Osteocyte (in vitro differentiated cells): Measurements from ENCODE around the gene BTF3L4. TPM values are rescaled to one million over a fixed set of nuclear protein-coding genes. Genes with fewer than 3 reads are reported as not detected.

Experiments used
- DNase-seq: peaks from one replicate; pipeline ENCODE4 v3.0.0; 2021; ENCODE audit warnings: mixed read lengths; ENCODE audit not compliant: unreplicated experiment; ENCODE audit errors: extremely low spot score
- H3K27ac Mint-ChIP-seq: one replicate; pipeline ENCODE4 v1.8.0; 2021; ENCODE audit warnings: mild to moderate bottlenecking, mixed read lengths; ENCODE audit not compliant: unreplicated experiment
- H3K27me3 Mint-ChIP-seq: one replicate; pipeline ENCODE4 v1.8.0; 2021; ENCODE audit warnings: mixed read lengths; ENCODE audit not compliant: unreplicated experiment
- H3K36me3 Mint-ChIP-seq: one replicate; pipeline ENCODE4 v1.8.0; 2021; ENCODE audit warnings: mixed read lengths; ENCODE audit not compliant: unreplicated experiment
- H3K4me1 Mint-ChIP-seq: one replicate; pipeline ENCODE4 v1.8.0; 2021; ENCODE audit warnings: mixed read lengths; ENCODE audit not compliant: unreplicated experiment
- H3K4me3 Mint-ChIP-seq: one replicate; pipeline ENCODE4 v1.8.0; 2021; ENCODE audit warnings: mild to moderate bottlenecking, moderate library complexity, mixed read lengths; ENCODE audit not compliant: unreplicated experiment
- H3K9me3 Mint-ChIP-seq: one replicate; pipeline ENCODE4 v1.8.0; 2021; ENCODE audit warnings: mixed read lengths; ENCODE audit not compliant: unreplicated experiment
- CTCF ChIP-seq: fragments of 200-600 bp; sonication (generic); IDR thresholded peaks from 2 replicates; pipeline ENCODE4 v1.5.0; 2021; ENCODE audit warnings: antibody characterized with exemption, mild to moderate bottlenecking, moderate library complexity
- total RNA-seq: library from RNA; stranded (reverse); gene quantifications from 2 replicates; pipeline ENCODE4 v1.2.1, GENCODE V29; 2021

The BTF3L4 gene
- total RNA-seq, 1 donor from 2014 or later: 61.0 TPM

- no peak for TF ChIP-seq CTCF
- Mint-ChIP-seq H3K36me3 (no peaks in the 10 kb centered on the region), H3K27ac (no peak overlapping the region), H3K9me3 (no peaks in the 10 kb centered on the region), H3K4me3 (no peak overlapping the region), H3K4me1 (no peaks in the 10 kb centered on the region), H3K27me3 (peaks cover 32% of the 10 kb centered on the region)
- no peak for DNase-seq
Measured at GRCh38 chr1:52125736-52126359, 69.8 kb downstream of the BTF3L4 start.

GRCh38 chr1:52127181-52128180, 71.4 kb downstream of the BTF3L4 start:
- Mint-ChIP-seq H3K4me3 (no peak overlapping the region), H3K9me3 (no peaks in the 10 kb centered on the region), H3K27me3 (peaks cover 38% of the 10 kb centered on the region), H3K27ac (no peak overlapping the region), H3K4me1 (no peaks in the 10 kb centered on the region), H3K36me3 (no peaks in the 10 kb centered on the region)
- peak; percentile 83 for TF ChIP-seq CTCF
- peak; percentile 62 for DNase-seq

- TF ChIP-seq CTCF: no peak
- peak overlapping the region; percentile 86 for H3K27ac Mint-ChIP-seq
- no peaks in the 10 kb centered on the region for H3K9me3 Mint-ChIP-seq
- peaks cover 33% of the 10 kb centered on the region for H3K4me1 Mint-ChIP-seq
- no peaks in the 10 kb centered on the region for H3K36me3 Mint-ChIP-seq
- H3K27me3 Mint-ChIP-seq: no peaks in the 10 kb centered on the region
- no peak overlapping the region for H3K4me3 Mint-ChIP-seq
- DNase-seq: no peak
Measured at GRCh38 chr1:52139817-52140540, 83.9 kb downstream of the BTF3L4 start.

Other genes starting within 250 kb of the BTF3L4 start
- gene NRDC, start 177.6 kb upstream of the BTF3L4 start, total RNA-seq: 122 and 130 TPM in 2 replicates
- gene RAB3B, start 65.6 kb upstream of the BTF3L4 start, total RNA-seq: 8.2 and 8.3 TPM in 2 replicates
- gene KTI12, start 22.5 kb upstream of the BTF3L4 start, total RNA-seq: 9.5 and 9.9 TPM in 2 replicates
- 46.6 and 49.8 TPM in 2 replicates for gene TXNDC12, start 1.1 kb upstream of the BTF3L4 start, total RNA-seq
- 24.7 and 25.9 TPM in 2 replicates for gene ZFYVE9, start 85.8 kb downstream of the BTF3L4 start, total RNA-seq